GM12878 (cell line): Measurements from ENCODE around the gene SLC38A2. TPM values are rescaled to one million over a fixed set of nuclear protein-coding genes. Genes with fewer than 3 reads are reported as not detected.

ENCODE experiments used
- ATF2 ChIP-seq: IDR thresholded peaks from 2 replicates; pipeline ENCODE4 v1.6.1; 2012; ENCODE audit warnings: low read length, inconsistent platforms
- CHD2 ChIP-seq: IDR thresholded peaks from 2 replicates; pipeline ENCODE4 v1.6.1; 2011; ENCODE audit warnings: low read depth, low read length, improper control_type of control experiment, borderline replicate concordance
- NKRF ChIP-seq: fragments of 450-650 bp; conservative IDR thresholded peaks from 2 replicates; pipeline ENCODE4 v1.6.1; 2017; ENCODE audit warnings: mild to moderate bottlenecking, moderate library complexity
- PML ChIP-seq: IDR thresholded peaks from 2 replicates; pipeline ENCODE4 v1.6.1; 2012; ENCODE audit warnings: low read length, inconsistent platforms
- RAD51 ChIP-seq: fragments of 450-650 bp; IDR thresholded peaks from 2 replicates; pipeline ENCODE4 v1.6.1; 2016; ENCODE audit warnings: moderate library complexity, mild to moderate bottlenecking, inconsistent platforms
- TBL1XR1 ChIP-seq: IDR thresholded peaks from 2 replicates; pipeline ENCODE4 v1.6.1; 2012; ENCODE audit warnings: low read depth, low read length, improper control_type of control experiment
- ZBED1 ChIP-seq: IDR thresholded peaks from 2 replicates; pipeline ENCODE4 v1.6.1; 2016; ENCODE audit warnings: borderline replicate concordance
- ZNF687 ChIP-seq: fragments of 450-650 bp; IDR thresholded peaks from 2 replicates; pipeline ENCODE4 v1.6.1; 2017; ENCODE audit warnings: mild to moderate bottlenecking, moderate library complexity
- polyA plus RNA-seq, 11 experiments: library from polyadenylated mRNA; depleted of rRNA in 4 of 11; unstranded in 6 of 11; stranded (reverse) in 5 of 11; fragments of >200 nt; fragmentation: Nextera tagmentation in 4 of 11; fragmentation: Illumina TruSeq in 1 of 11; extraction: Ambion mirVana in 4 of 11; extraction: Trizol in 1 of 11; gene quantifications; 1 replicate in 1 of 11; 2 replicates in 10 of 11; pipeline versions ENCODE4 v1.2.1 to v1.2.3, GENCODE V29; 2011 to 2016; ENCODE audit warnings: inconsistent platforms in 2 of 11, missing spikeins in 2 of 11, low read depth in 1 of 11
- total RNA-seq, 4 experiments: library from RNA; depleted of rRNA in 3 of 4; stranded (reverse); fragments of >200 nt in 3 of 4; fragmentation: Illumina TruSeq in 1 of 4; extraction: Trizol in 1 of 4; gene quantifications; 2 replicates each; pipeline versions ENCODE4 v1.2.1 to v1.2.3, GENCODE V29; 2013 to 2021

The SLC38A2 gene
- total and polyA plus RNA-seq, 10 of the 15 experiments (the other 5 are each of a cell fraction or from before 2014, with no cell fraction given) = 36.2 to 118 (median 79.8) TPM

- no peak for TF ChIP-seq CHD2
- TF ChIP-seq NKRF = peak; percentile 88
- TF ChIP-seq ZNF687 = peak; percentile 46; the same call in 1 of the 2 replicates
- peak; percentile 95 for TF ChIP-seq RAD51
- TF ChIP-seq PML = peak; percentile 49
- no peak for TF ChIP-seq TBL1XR1
- peak; percentile 64; the same call in 1 of the 2 replicates for TF ChIP-seq ZBED1
- 0 out of 2 replicates have a peak, but pooled peaks have one; percentile 29 for TF ChIP-seq ATF2
Observed at GRCh38 chr12:46370792-46371717, 1.5 kb downstream of the SLC38A2 start (continued).
